NCI-H774 (cell line): ENCODE data around the gene USP37.

Source experiments
- DNase-seq: peaks from one replicate; lab custom pipeline; 2025; lab: John Stamatoyannopoulos, UW

USP37 gene

GRCh38 chr2:218401890-218402289 lies 166.3 kb downstream of the USP37 start:
- no peak for DNase-seq

- no peak for DNase-seq
Measured at GRCh38 chr2:218400930-218401881, 166.9 kb downstream of the USP37 start.
